ENCODE data around the gene GCNT2.
"Not testable (repeated sequence)": the region's sequence is repeated elsewhere in the genome, so short reads cannot be mapped to it uniquely, and the experiment has no call there.

GCNT2 gene

DNA sequence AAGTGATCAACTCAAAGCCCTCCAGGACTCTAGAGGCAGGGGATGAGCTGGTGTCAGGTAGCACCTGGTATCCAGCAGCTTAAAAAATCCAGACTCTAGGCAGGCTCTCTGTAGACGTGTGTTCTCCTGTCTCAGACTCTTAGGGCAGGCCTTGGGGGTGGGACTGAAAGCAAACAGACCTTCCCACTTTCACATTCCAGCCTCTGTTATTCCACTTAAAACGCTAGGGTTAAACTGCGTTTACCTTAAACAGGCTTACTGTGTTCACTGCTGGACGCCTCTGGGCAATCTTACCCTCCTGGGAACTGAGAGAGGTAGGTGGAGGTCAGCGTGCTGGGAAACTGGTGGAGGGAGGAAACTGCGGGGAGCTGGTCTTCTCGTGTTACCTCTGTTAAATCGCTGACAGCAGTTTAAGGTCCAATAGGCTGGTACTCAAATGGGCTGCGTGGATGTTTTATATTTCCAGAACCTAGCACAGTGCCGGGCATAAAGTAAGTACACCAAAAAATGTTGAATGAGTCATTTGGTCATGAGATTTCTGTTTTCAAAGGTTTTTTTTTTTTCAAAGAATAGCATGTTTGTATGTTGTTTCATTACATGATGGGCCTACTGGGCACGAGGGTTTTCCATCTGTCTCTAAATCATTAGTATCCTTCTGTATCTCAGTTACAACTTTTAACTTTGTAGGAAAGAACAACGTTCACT, at the start of gene GCNT2:
Gene GCNT2 (plus strand): TSS at position 248 of the 705 bp plus-strand sequence. CDS start 7,561 bp downstream, outside the sequence.
- no peak for DNase-seq (ENCODE audit: low read depth)

DNA sequence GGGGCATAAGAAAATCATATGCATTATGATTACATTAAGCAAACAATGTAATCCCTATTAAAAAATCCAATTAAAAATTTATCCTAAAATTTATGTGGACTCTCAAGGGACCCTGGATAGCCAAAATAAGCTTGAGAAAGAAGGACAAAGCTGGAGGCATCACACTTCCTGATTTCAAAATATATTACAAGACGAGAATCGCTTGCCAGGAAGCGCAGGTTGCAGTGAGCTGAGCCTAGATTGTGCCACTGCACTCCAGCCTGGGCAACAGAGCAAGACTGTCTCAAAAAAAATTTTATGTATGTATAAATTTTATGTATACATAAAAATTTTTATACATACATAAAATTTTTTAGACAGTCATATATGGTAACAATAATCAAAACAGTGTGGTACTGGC, 48.5 kb upstream of the GCNT2 start:
- DNase-seq (ENCODE audit: low read depth), result no peak

DNA sequence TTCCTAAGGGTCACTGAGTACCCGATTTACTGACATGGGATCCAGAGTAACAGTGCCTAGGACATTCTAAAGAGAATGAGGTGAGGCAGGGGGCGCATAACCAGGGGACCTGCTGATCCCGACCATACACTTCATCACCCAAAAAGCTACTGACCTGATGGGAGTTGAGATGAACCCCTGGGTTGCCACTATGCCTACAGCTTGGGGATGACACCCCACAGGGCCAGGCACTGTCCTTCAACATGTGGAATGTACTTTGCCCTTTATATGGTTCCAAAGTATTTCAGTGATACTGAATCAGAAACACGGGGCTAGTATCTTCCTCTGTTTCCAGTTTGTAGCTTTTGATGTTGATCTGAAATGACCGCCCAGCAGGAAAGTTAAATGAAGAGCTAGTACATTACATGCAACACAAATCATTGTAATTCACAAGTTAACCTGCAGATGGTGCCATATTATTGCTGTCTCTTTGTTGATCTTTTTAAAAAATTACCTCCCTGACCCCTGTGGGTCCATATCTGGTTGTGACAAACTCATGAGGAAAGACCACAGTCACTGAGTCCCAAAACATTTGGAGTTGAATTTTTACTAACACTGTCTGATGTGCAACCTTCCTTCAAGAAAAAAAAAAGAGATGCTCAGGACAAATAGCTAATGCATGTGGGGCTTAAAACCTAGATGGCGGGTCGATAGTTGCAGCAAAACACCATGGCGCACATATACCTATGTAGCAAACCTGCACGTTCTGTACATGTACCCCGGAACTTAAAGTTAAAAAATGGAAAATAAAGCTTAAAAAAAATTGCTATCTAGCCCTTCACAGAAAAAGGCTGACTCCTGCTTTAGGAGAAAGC, 42.7 kb upstream of the GCNT2 start:
- DNase-seq (ENCODE audit: low read depth), result peak; percentile 17

DNA sequence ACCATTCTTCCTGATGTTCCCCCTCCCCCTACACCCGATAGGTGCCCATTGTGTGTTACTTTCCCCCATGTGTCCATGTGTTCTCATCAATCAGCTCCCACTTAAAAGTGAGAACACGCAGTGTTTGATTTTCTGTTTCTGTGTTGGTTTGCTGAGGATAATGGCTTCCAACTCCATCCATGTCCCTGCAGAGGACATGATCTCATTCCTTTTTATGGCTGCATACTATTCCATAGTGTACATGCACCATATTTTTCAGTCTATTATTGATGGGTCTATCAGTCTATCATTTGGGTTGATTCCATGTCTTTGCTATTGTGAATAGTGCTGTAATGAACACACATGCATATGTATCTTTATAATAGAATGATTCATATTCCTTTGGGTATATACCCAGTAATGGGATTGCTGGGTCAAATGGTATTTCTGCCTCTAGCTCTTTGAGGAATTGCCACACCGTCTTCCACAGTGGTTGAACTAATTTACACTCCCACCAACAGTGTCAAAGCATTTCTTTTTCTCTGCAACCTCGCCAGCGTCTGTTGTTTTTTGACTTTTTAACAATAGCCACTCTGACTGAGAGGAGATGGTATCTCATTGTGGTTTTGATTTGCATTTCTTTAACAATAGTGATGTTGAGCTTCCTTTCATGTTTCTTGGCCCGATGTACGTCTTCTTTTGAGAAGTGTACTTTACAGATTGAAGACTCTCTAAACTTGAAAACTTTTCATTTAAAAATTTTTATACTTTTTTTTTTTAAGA, 41.0 kb upstream of the GCNT2 start:
- DNase-seq (ENCODE audit: low read depth), result no peak

DNA sequence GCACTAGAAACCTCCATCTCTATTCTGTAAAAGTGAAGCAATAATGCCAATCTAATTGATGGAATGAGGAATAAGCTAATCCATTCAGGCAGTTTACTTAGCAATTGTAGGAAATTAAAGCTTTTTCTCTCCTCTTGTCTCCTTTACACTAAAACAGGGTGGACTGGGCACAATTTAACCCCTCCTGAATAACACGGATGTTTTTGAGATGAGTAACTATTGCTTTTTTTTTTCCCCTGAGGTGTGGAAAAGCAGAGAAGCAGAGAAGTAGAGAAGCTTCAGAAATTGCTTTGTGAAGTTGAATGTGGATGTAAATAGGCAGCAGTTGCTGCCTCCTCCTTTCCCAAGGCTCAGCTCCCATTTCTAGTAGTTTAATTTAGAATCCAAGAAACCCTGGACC, 40.0 kb upstream of the GCNT2 start:
- no peak for DNase-seq (ENCODE audit: low read depth)

DNA sequence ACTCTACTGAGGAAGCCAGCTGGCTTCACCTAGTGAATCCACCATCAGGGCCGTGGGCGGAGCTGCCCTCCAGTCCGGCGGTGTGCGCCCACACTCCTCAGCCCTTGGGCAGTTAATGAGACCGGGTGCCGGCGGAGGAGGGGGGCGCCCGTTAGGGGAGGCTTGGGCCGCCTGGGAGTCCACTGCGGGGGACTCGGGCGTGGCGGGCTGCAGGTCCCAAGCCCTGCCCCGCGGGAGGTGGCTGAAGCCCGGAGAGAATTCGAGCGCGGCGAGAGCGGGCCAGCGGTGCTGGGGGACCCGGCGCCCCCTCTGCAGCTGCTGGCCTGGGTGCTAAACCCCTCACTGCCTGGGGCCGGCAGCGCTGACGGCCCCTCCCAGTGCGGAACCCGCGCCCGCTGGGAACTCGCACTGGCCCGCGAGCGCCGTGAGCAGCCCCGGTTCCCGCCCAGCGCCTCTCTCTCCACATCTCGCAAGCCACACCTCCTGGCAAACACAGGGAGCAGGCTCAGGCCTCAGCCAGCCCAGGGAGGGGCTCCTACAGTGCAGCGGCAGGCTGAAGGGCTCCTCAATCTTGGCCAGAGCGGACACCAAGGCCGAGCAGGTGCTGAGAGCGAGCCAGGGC, 38.4 kb upstream of the GCNT2 start:
- DNase-seq (ENCODE audit: low read depth), result no peak

DNA sequence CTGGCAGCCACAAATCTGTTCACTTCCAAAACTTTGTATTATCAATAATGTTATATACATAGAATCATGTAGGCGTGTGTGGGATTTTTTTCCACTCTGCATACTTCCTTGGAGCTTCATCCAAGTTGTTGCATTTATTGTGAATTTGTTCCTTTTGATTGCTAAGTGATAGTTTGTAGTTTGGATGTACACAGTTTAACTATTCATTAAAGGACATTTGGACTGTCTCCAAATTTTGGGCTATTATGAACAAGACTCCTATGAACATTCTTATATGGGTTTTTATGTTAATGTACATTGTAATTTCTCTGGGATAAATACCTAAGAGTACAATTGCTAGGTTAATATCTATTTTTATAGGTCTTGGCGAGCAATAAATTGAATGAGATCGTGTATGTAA, 36.2 kb upstream of the GCNT2 start:
- no peak for DNase-seq (ENCODE audit: low read depth)

DNA sequence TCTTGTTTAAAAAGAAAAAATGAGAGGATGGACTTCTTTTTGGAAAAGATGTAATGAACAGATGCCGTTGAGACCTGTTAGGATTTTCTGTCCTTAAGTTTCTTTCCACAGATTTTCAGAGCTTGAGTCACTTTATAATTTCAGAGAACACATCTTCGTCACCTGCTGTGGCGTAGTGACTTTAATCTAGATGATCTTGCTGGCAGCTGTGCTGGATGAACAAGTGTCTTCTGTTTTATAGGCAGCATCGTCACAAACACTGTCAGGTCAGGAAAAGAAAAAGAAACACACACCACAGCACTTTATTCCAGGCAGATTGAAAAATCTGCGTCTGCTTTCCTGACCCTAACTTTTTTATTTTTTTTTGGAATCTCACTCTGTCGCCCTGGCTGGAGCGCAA, 35.7 kb upstream of the GCNT2 start:
- DNase-seq (ENCODE audit: low read depth), result no peak

DNA sequence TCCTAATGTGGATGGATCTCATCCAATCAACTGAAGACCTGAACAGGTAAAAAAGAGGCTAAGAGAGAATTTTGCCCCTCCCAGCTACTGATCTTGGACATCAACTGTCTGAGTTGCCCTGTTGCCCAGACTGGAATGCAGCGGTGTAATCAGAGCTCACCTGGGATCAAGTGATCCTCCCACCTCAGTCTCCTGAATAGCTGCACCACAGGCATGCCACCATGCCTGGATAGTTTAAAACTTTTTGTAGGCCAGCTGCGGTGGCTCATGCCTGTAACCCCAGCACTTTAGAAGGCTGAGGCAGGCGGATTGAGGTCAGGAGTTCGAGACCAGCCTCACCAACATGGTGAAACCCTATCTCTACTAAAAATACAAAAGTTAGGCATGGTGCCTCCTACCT, 34.9 kb upstream of the GCNT2 start:
- DNase-seq (ENCODE audit: low read depth), result no peak

DNA sequence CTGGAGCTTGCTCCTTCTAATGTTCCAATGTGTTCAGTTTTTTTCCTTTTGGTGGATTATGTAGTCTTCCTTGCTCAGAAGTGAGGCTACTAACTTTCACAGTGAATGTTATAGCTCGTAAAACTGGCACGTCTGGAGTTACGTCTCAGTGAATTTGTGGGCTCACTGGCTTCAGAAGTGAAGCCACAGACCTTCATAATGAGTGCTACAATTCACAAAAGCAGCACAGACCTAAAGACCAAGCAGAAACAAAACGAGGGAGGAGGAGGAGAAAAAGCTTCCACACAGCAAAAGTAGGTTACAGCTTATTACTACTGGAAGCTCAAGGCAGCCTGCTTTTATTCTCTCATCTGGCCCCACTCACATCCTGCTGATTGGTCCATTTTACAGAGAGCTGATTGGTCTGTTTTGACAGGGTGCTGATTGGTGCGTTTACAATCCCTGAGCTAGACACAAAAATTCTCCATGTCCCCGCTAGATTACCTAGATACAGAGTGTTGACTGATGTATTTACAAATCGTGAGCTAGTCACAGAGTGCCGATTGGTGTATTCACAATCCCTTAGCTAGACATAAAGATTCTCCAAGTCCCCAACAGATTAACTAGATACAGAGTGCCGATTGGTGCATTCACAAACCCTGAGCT, 34.1 kb upstream of the GCNT2 start:
- not testable (repeated sequence) for DNase-seq (ENCODE audit: low read depth)

DNA sequence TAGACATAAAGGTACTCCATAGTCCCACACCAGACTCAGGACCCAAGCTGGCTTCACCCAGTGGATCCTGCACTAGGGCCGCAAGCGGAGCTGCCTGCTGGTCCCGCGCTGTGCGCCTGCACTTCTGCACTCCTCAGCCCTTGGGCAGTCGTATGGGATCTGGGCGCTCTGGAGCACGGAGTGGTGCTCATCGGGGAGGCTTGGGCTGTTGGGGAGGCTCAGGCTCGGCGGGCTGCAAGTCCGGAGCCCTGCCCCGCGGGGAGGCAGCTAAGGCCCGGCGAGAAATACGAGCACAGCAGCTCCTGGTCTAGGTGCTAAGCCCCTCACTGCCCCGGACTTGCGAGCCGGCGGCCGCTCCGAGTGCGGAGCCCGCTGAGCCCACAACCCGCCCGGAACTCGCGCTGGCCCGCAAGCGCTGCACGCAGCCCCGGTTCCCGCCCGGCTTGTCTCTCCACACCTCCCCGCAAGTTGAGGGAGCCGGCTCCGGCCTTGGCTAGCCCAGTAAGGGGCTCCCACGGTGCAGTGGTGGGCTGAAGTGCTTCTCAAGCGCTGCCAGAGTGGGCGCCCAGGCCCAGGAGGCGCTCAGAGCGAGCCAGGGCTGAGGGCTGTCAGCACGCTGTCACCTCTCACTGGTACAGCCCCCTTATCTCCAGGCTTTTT, 33.4 kb upstream of the GCNT2 start:
- no peak for DNase-seq (ENCODE audit: low read depth)

DNA sequence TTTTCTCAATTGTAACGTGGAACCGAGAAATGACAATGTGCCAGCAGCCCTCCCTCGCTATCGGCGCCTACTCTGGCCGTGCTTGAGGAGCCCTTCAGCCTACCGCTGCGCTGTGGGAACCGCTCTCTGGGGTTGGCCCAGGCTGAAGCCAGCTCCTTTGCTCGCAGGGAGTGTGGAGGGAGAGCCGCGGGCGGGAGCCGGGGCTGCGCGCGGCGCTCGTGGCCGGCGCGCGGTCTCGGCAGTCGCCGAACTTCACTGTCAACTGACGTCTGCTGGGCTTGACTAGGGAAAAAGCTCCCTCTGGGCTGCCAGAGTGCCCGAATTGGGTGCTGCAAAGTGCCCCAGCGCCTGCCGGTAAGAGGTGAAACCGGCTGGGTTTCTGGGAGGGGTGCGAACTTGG, 29.7 kb upstream of the GCNT2 start:
- DNase-seq (ENCODE audit: low read depth), result no peak

DNA sequence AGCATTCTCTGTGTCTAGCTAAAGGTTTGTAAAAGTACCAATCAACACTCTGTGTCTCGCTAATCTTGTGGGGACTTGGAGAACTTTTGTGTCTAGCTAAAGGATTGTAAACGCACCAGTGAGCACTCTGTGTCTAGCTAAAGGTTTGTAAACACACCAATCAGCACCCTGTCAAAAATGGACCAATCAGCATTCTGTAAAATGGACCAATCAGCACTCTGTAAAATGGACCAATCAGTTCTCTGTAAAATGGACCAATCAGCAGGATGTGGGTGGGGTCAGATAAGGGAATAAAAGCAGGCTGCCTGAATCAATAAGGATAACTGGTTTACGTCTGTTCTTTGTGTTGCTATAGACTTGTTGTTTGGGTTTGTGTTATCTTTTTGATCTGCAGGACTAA, 29.2 kb upstream of the GCNT2 start:
- not testable (repeated sequence) for DNase-seq (ENCODE audit: low read depth)

DNA sequence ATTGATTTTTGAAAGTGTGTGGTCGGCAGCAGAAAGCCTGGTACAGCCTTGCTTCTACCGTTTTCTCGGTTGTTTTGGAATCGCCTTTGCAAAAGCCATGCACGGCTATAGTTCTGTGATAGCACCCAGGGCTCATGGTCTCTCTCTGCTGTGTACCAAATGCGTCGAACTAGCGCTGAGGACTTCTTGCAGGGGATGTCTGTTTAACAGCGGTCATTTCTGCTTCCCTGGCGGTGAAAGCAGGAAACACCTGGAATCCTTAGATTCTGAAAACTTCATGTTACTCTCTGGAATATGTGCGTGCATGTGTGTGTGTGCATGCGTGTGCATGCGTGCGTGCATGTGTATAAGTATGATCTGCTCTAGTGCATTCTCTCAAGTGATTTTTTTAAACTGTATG, 26.1 kb upstream of the GCNT2 start:
- DNase-seq (ENCODE audit: low read depth), result no peak

DNA sequence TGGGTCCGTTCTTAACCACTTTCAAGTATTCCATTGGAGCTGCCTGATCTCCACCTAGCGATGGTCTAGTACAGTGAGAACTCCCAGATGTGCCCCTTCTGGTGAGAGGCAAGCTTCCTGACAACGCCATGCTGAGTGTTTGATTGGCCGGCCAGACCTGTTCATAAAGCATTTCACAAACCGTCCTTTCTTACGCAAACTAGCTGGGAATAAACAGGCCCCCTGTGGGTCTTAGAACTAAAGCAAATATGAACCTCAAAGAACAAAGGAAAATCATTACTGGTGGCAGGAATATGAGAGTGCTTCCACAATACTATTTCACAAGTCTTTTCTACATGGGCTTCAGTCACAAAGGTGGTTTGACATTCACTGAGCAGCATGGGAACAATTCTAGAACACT, 15.6 kb upstream of the GCNT2 start:
- no peak for DNase-seq (ENCODE audit: low read depth)

DNA sequence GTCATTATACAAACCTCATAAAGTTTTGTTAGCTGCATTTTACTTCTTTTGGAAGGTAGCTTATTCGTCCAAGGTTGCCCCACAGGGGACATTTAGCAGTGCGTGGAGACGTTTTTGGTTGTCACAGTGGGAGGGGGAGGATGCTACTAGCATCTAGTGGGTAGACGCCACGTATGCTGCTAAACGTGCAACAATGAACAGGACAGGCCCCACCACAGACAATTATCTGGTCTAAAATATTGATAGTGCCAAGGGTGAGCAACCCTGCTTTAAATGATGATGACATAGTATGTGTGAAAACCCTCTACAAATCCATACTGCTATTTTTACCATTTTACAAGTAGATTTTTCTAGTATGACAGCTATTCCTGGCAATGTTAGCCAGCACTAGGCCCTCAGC, 13.9 kb upstream of the GCNT2 start:
- DNase-seq (ENCODE audit: low read depth), result no peak

DNA sequence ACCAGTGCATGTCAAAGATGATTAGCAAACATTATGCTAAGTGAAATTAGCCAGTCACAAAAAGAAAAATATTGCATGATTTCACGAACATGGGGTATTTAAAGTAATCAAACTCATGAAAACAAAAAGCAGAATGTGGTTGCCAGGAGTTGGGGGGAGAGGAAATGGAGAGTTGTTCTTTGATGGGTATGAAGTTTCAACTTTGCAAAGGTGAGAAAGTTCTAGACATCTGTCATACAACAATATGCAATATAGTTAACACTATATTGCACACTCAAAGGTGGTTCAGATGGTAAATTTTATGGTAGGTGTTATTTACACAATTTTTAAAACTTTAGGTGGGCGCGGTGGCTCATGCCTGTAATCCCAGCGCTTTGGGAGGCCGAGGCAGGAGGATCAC, 13.4 kb upstream of the GCNT2 start:
- DNase-seq (ENCODE audit: low read depth), result no peak

DNA sequence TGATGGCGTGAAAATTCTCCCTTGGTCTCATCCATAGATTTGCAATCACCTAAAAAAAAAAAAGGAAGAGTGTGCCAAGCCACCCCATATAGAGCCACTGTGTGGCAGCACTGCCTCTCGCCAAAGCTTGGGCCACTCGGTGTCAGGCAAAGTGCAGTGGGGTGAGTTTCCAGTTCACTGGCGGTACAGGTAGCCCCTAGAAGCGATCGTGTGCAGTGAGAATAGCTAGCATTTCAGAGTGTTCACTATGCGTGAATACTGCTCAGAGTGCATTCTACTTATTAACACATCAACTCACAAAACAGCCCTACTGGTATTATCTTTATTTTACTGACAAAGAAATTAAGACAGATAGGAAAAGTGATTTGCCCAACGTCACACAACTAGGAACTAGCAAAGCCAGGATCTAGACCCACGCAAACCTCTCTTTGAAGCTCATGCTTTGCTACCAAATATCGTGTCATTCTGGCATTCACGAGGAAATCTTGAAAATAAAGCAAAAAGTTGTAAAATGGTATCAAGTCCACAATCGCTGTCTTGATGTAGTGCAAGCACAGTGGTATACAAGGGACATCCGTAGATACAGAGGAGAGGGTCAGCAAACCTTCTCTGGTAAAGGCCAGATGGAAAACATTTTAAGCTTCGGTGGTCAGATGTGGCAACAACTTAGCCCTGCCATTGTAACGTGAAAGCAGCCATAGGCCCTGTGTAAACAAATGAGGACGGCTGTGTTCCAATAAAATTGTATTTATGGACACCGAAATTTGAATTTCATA, 10.4 kb upstream of the GCNT2 start:
- DNase-seq (ENCODE audit: low read depth), result no peak

DNA sequence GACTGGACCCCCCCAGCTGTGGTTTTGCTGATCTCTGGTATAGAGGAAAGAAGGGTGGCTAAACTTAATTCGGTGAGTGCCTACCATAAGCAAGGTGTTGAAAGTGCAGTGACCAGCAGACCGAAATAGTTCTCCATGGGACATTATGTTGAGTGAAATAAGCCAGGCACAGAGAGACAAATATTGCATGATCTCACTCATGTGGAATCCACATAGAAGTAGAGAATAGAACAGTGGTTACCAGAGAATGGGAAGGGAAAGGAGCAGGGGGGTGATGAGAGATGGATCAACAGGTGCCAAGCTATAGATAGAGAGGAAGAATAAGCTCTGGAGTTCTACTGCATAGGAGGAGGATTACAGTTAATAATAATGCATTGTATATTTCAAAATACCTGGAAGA, 9.7 kb upstream of the GCNT2 start:
- DNase-seq (ENCODE audit: low read depth), result no peak

DNA sequence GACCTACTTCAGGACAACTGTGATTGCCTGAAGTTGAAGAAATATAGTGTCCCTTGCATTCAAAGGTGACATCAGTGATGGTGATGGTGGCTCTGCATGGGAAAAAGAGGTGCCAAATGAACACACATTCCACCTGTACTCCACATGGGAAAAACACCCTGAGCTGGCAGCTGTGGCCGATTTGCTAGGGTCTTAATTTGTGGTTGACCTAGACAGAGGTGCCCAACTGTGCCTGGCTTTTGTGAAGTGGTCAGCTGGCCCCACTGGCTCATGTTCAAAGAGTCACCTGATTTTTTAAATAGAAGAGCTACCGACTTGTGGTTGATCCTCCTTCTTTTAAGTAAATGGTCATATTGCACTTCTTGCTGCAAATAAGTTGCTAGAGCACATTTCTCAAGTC, 7.6 kb upstream of the GCNT2 start:
- no peak for DNase-seq (ENCODE audit: low read depth)

Measured in CMK (cell line).